ENCODE measurements around the gene LRRC1. TPM values are rescaled to one million over a fixed set of nuclear protein-coding genes. Genes with fewer than 3 reads are reported as not detected.

The LRRC1 gene
- total and polyA plus RNA-seq, 10 of the 15 experiments (the other 5 are each of a cell fraction or from before 2014, with no cell fraction given), result 0.35 to 9.3 (median 0.63) TPM

DNA sequence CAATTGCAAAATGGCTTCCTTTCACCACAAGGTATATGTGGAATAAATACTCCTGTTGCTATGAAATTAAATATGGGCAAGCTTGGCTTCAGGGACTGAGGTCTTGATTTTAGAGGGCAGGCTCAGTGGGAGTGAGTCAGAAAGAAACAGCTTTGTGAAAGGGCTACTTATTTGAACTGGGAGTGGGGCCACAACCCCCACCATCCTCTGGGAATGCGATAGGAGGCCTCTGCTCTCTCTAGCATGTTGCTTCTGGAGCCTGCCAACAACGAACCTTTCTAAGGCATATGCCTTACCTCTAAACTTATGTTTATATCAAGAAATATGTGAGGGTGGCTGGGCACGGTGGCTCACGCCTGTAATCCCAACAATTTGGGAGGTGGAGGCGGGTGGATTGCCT, 149.7 kb downstream of the LRRC1 start:
- in situ Hi-C loops (cut with MboI), result no loop called here
- no TSS peak for BruUV-seq (replicated peaks)
- H3K79me2 ChIP-seq (ENCODE audit: control insufficient read depth, insufficient read depth, low read length), result no peaks in the 10 kb centered on the region
- no peak overlapping the region for H3K9ac ChIP-seq (ENCODE audit: control insufficient read depth, insufficient read depth, low read length)
- 37% methylated on average over 5 of the region's 5 CpGs for WGBS (ENCODE audit: insufficient coverage, insufficient replicate concordance, low lambda C conversion rate, missing lambda C conversion rate)
- H3K4me3 ChIP-seq, result no peak overlapping the region
- no peak for DNase-seq (ENCODE audit: low read depth, low spot score)
- ChIA-PET RAD21 (ENCODE audit: unreplicated experiment) (no interaction called here), POLR2A (no interaction called here), CTCF (no interaction called here), SMC1A (ENCODE audit: uncharacterized antibody, unreplicated experiment) (no interaction called here)
- no peaks in the 10 kb centered on the region for H3K36me3 ChIP-seq (ENCODE audit: control insufficient read depth in 2 of 2, insufficient read depth in 2 of 2, low read length in 1 of 2)
- no peak overlapping the region for H2AFZ ChIP-seq (ENCODE audit: control insufficient read depth, low read depth, low read length)
- no peaks in the 10 kb centered on the region for H3K4me1 ChIP-seq (ENCODE audit: control insufficient read depth, insufficient read depth, low read length)
- ATAC-seq, result no peak
- intact Hi-C loops (cut with micrococcal nuclease; ENCODE audit: unreplicated experiment), result no loop called here
- no peaks in the 10 kb centered on the region for H3K27me3 ChIP-seq (replicated peaks in 1 of 2; ENCODE audit: control insufficient read depth in 2 of 2, insufficient read depth in 2 of 2, low read length in 1 of 2)
- FAIRE-seq, result no peak
- TF ChIP-seq NR2F1 (conservative IDR thresholded peaks at IDR 0.05) (no peak), PAX5 (IDR thresholded peaks at IDR 0.05; ENCODE audit: borderline replicate concordance, low read depth, low read length) (no peak), SUPT20H (IDR thresholded peaks at IDR 0.05; ENCODE audit: borderline replicate concordance, control insufficient read depth, low read depth, low read length) (no peak), HDAC2 (IDR thresholded peaks at IDR 0.05) (no peak), EED (IDR thresholded peaks at IDR 0.05; ENCODE audit: low read depth) (no peak), SUZ12 (IDR thresholded peaks at IDR 0.05; ENCODE audit: unreplicated experiment) (no peak), SIN3A (IDR thresholded peaks at IDR 0.05; ENCODE audit: low read depth, low read length) (no peak), JUND (IDR thresholded peaks at IDR 0.05; ENCODE audit: low read depth, low read length) (no peak), ZNF217 (IDR thresholded peaks at IDR 0.05) (no peak)
- TF ChIP-seq, protein P1, sequence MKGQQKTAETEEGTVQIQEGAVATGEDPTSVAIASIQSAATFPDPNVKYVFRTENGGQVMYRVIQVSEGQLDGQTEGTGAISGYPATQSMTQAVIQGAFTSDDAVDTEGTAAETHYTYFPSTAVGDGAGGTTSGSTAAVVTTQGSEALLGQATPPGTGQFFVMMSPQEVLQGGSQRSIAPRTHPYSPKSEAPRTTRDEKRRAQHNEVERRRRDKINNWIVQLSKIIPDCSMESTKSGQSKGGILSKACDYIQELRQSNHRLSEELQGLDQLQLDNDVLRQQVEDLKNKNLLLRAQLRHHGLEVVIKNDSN (IDR thresholded peaks at IDR 0.05; ENCODE audit: borderline replicate concordance, extremely low read length, insufficient read depth, low read depth, low read length), result no peak
- TF ChIP-seq, protein P2, sequence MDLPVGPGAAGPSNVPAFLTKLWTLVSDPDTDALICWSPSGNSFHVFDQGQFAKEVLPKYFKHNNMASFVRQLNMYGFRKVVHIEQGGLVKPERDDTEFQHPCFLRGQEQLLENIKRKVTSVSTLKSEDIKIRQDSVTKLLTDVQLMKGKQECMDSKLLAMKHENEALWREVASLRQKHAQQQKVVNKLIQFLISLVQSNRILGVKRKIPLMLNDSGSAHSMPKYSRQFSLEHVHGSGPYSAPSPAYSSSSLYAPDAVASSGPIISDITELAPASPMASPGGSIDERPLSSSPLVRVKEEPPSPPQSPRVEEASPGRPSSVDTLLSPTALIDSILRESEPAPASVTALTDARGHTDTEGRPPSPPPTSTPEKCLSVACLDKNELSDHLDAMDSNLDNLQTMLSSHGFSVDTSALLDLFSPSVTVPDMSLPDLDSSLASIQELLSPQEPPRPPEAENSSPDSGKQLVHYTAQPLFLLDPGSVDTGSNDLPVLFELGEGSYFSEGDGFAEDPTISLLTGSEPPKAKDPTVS (IDR thresholded peaks at IDR 0.05; ENCODE audit: low read depth, low read length), result no peak
- TF ChIP-seq, protein P3, sequence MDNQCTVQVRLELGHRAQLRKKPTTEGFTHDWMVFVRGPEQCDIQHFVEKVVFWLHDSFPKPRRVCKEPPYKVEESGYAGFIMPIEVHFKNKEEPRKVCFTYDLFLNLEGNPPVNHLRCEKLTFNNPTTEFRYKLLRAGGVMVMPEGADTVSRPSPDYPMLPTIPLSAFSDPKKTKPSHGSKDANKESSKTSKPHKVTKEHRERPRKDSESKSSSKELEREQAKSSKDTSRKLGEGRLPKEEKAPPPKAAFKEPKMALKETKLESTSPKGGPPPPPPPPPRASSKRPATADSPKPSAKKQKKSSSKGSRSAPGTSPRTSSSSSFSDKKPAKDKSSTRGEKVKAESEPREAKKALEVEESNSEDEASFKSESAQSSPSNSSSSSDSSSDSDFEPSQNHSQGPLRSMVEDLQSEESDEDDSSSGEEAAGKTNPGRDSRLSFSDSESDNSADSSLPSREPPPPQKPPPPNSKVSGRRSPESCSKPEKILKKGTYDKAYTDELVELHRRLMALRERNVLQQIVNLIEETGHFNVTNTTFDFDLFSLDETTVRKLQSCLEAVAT (IDR thresholded peaks at IDR 0.05), result no peak
- no peak overlapping the region for H3K4me2 ChIP-seq (ENCODE audit: control insufficient read depth, insufficient read depth)
- H3K9me3 ChIP-seq (replicated peaks; ENCODE audit: control insufficient read depth, insufficient read depth, low read length), result no peaks in the 10 kb centered on the region
- no peaks in the 10 kb centered on the region for H4K20me1 ChIP-seq (ENCODE audit: control insufficient read depth, insufficient read depth)
- H3K27ac ChIP-seq (ENCODE audit: control insufficient read depth, insufficient read depth), result no peak overlapping the region

All from GM12878 (cell line).